ENCODE data around the gene ZNF764.

GRCh38 chr16:30581457-30581856, 23.3 kb upstream of the ZNF764 start:
- TF ChIP-seq CTCF (conservative IDR thresholded peaks at IDR 0.05) = no peak
- no peak for TF ChIP-seq ZFX (IDR thresholded peaks at IDR 0.05)

Measured in C4-2B (cell line).